Measurements from ENCODE around the gene THEM5. TPM values are rescaled to one million over a fixed set of nuclear protein-coding genes. Genes with fewer than 3 reads are reported as not detected.

Gene THEM5
- total RNA-seq, 2 experiments from 2014 or later = not detected

- ATAC-seq (no peak), DNase-seq (no peak)
- H3K27me3 Mint-ChIP-seq = no peaks in the 10 kb centered on the region
- CTCF ChIA-PET = interaction anchor here (1.0 to 1.5 kb wide), 4 partner anchors 9 to 223 kb away, joined by 3 to 6 read pairs (median 3); no protein-coding TSS in a partner anchor
- no peak overlapping the region for H3K4me3 Mint-ChIP-seq
- POLR2A ChIA-PET = interaction anchor here (0.5 to 1.5 kb wide), 4 partner anchors 8 to 187 kb away, joined by 3 to 5 read pairs (median 3); partner anchors contain the start of gene MRPL9
- intact Hi-C loops (cut with micrococcal nuclease) = no loop called here
- no peaks in the 10 kb centered on the region for H3K9me3 Mint-ChIP-seq
- TF ChIP-seq CTCF (IDR thresholded peaks at IDR 0.05) = no peak
- H3K27ac Mint-ChIP-seq = peak overlapping the region; percentile 46
- H3K4me1 Mint-ChIP-seq (ENCODE audit: low read depth) = peaks cover 44% of the 10 kb centered on the region
- H3K36me3 Mint-ChIP-seq (ENCODE audit: low read depth) = no peaks in the 10 kb centered on the region
Observed at GRCh38 chr1:151816548-151817352, 36.8 kb downstream of the THEM5 start.

GRCh38 chr1:151815716-151816327 lies 37.7 kb downstream of the THEM5 start:
- Mint-ChIP-seq H3K4me3 (no peak overlapping the region), H3K4me1 (ENCODE audit: low read depth) (peaks cover 35% of the 10 kb centered on the region), H3K27me3 (no peaks in the 10 kb centered on the region), H3K9me3 (no peaks in the 10 kb centered on the region), H3K36me3 (ENCODE audit: low read depth) (no peaks in the 10 kb centered on the region), H3K27ac (no peak overlapping the region)
- intact Hi-C loops (cut with micrococcal nuclease) = no loop called here
- ATAC-seq (no peak), DNase-seq (peak; percentile 45)
- ChIA-PET POLR2A (interaction anchor here (1.4 kb wide), 1 partner anchor 11 kb away, joined by 3 read pairs; no protein-coding TSS in a partner anchor), CTCF (interaction anchor here (1.0 kb wide), 1 partner anchor 26 kb away, joined by 3 read pairs; no protein-coding TSS in a partner anchor)
- no peak for TF ChIP-seq CTCF (IDR thresholded peaks at IDR 0.05)

- no peak overlapping the region for H3K27ac Mint-ChIP-seq
Observed at GRCh38 chr1:151814971-151815545, 38.5 kb downstream of the THEM5 start.

GRCh38 chr1:151814426-151814825 lies 39.1 kb downstream of the THEM5 start:
- H3K36me3 Mint-ChIP-seq (ENCODE audit: low read depth) = no peaks in the 10 kb centered on the region
- peaks cover 23% of the 10 kb centered on the region for H3K4me1 Mint-ChIP-seq (ENCODE audit: low read depth)
- ATAC-seq (no peak), DNase-seq (no peak)
- no peaks in the 10 kb centered on the region for H3K27me3 Mint-ChIP-seq
- no peaks in the 10 kb centered on the region for H3K9me3 Mint-ChIP-seq
- no peak overlapping the region for H3K4me3 Mint-ChIP-seq
- intact Hi-C loops (cut with micrococcal nuclease) = no loop called here
- CTCF ChIA-PET = no interaction called here
- POLR2A ChIA-PET = no interaction called here
- H3K27ac Mint-ChIP-seq = no peak overlapping the region
- TF ChIP-seq CTCF (IDR thresholded peaks at IDR 0.05) = no peak

More at GRCh38 chr1:151814971-151815545, 38.5 kb downstream of the THEM5 start:
- no peak for TF ChIP-seq CTCF (IDR thresholded peaks at IDR 0.05)
- Mint-ChIP-seq H3K4me3 (no peak overlapping the region), H3K27me3 (no peaks in the 10 kb centered on the region), H3K9me3 (no peaks in the 10 kb centered on the region), H3K4me1 (ENCODE audit: low read depth) (peaks cover 27% of the 10 kb centered on the region), H3K36me3 (ENCODE audit: low read depth) (no peaks in the 10 kb centered on the region)
- CTCF ChIA-PET = no interaction called here
- DNase-seq (no peak), ATAC-seq (no peak)
- intact Hi-C loops (cut with micrococcal nuclease) = no loop called here
- POLR2A ChIA-PET = no interaction called here

Measured in activated CD8-positive, alpha-beta T cell treated with anti-CD3 and anti-CD28 coated beads for 36 hours (primary cell).